Fibroblast of lung (primary cell): ENCODE data around the gene HSH2D.

Experiments
- CTCF ChIP-seq, 2 donors: IDR thresholded peaks in 1 of 2; conservative IDR thresholded peaks in 1 of 2; 1 replicate in 1 of 2; 2 replicates in 1 of 2; pipeline ENCODE4 v1.5.1; 2011 to 2012; ENCODE audit warnings: low read length in 2 of 2, control low read depth in 1 of 2, inconsistent platforms in 1 of 2, low read depth in 1 of 2, mild to moderate bottlenecking in 1 of 2
- EZH2 ChIP-seq: IDR thresholded peaks from 2 replicates; pipeline ENCODE4 v1.5.1; 2012; ENCODE audit warnings: low read length, control low read depth, mild to moderate bottlenecking; ENCODE audit errors: missing control alignments

GRCh38 chr19:16156904-16157303, 13.4 kb downstream of the HSH2D start:
- TF ChIP-seq CTCF (conservative IDR thresholded peaks at IDR 0.05 in 1 of 2, IDR thresholded peaks at IDR 0.05 in 1 of 2; ENCODE audit: low read depth in 1 of 2, low read length in 2 of 2) (no peak), EZH2 (no peak)
